Measurements from ENCODE around the gene ZNF277.

Gene ZNF277

GRCh38 chr7:112161253-112162141, 45.0 kb upstream of the ZNF277 start:
- H3K36me3 Mint-ChIP-seq (ENCODE audit: low read depth): no peaks in the 10 kb centered on the region
- no peak for TF ChIP-seq CTCF (IDR thresholded peaks at IDR 0.05)
- H3K27me3 Mint-ChIP-seq (ENCODE audit: low read depth, poor library complexity): no peaks in the 10 kb centered on the region
- H3K4me1 Mint-ChIP-seq: peaks cover 49% of the 10 kb centered on the region
- H3K4me3 Mint-ChIP-seq: no peak overlapping the region
- H3K9me3 Mint-ChIP-seq: no peaks in the 10 kb centered on the region
- no peak for DNase-seq
- H3K27ac Mint-ChIP-seq: peak overlapping the region; percentile 80

- peaks cover 49% of the 10 kb centered on the region for H3K4me1 Mint-ChIP-seq
- no peaks in the 10 kb centered on the region for H3K9me3 Mint-ChIP-seq
- H3K4me3 Mint-ChIP-seq: no peak overlapping the region
- no peaks in the 10 kb centered on the region for H3K36me3 Mint-ChIP-seq (ENCODE audit: low read depth)
- H3K27me3 Mint-ChIP-seq (ENCODE audit: low read depth, poor library complexity): no peaks in the 10 kb centered on the region
- peak overlapping the region; percentile 80 for H3K27ac Mint-ChIP-seq
- peak; percentile 59 for DNase-seq
- no peak for TF ChIP-seq CTCF (IDR thresholded peaks at IDR 0.05)
These were observed 44.2 kb upstream of the ZNF277 start for GRCh38 chr7:112162142-112162766.

- Mint-ChIP-seq H3K36me3 (ENCODE audit: low read depth) (no peaks in the 10 kb centered on the region), H3K4me3 (peak overlapping the region; percentile 39), H3K27me3 (ENCODE audit: low read depth, poor library complexity) (no peaks in the 10 kb centered on the region), H3K4me1 (peaks cover 49% of the 10 kb centered on the region), H3K27ac (peak overlapping the region; percentile 79), H3K9me3 (no peaks in the 10 kb centered on the region)
- TF ChIP-seq CTCF (IDR thresholded peaks at IDR 0.05): no peak
- DNase-seq: no peak
These were observed 43.5 kb upstream of the ZNF277 start for GRCh38 chr7:112162784-112163506.

GRCh38 chr7:112167147-112167546, 39.3 kb upstream of the ZNF277 start:
- no peak for TF ChIP-seq CTCF (IDR thresholded peaks at IDR 0.05)
- peaks cover 13% of the 10 kb centered on the region for H3K4me1 Mint-ChIP-seq
- no peak overlapping the region for H3K27ac Mint-ChIP-seq
- peaks cover 13% of the 10 kb centered on the region for H3K36me3 Mint-ChIP-seq (ENCODE audit: low read depth)
- H3K4me3 Mint-ChIP-seq: no peak overlapping the region
- DNase-seq: no peak
- H3K9me3 Mint-ChIP-seq: no peaks in the 10 kb centered on the region
- no peaks in the 10 kb centered on the region for H3K27me3 Mint-ChIP-seq (ENCODE audit: low read depth, poor library complexity)

- H3K27ac Mint-ChIP-seq: no peak overlapping the region
- H3K9me3 Mint-ChIP-seq: no peaks in the 10 kb centered on the region
- no peak overlapping the region for H3K4me3 Mint-ChIP-seq
- no peak for TF ChIP-seq CTCF (IDR thresholded peaks at IDR 0.05)
- H3K4me1 Mint-ChIP-seq: peaks cover 9% of the 10 kb centered on the region
- H3K36me3 Mint-ChIP-seq (ENCODE audit: low read depth): peaks cover 13% of the 10 kb centered on the region
- no peaks in the 10 kb centered on the region for H3K27me3 Mint-ChIP-seq (ENCODE audit: low read depth, poor library complexity)
- DNase-seq: no peak
These were observed 37.6 kb upstream of the ZNF277 start for GRCh38 chr7:112168915-112169314.
